Cardiac fibroblast (primary cell): ENCODE measurements around the gene ZNF181.

ENCODE experiments used
- DNase-seq, 2 donors: peaks; one replicate each; pipeline versions ENCODE4 v3.0.0 to v3.0.0-alpha.2; 2010; ENCODE audit warnings: low read depth in 2 of 2
- H3K4me3 ChIP-seq, 2 donors: replicated peaks in 1 of 2; 1 replicate in 1 of 2; 2 replicates in 1 of 2; pipeline ENCODE4 v1.5.1; 2011; ENCODE audit warnings: low read depth in 2 of 2, low read length in 2 of 2, mild to moderate bottlenecking in 2 of 2, moderate library complexity in 1 of 2
- TF ChIP-seq, protein P1 (sequence below): IDR thresholded peaks from one replicate; pipeline ENCODE4 v1.5.1; 2011; ENCODE audit warnings: low read depth, mild to moderate bottlenecking, low read length, inconsistent platforms

The ZNF181 gene

DNA sequence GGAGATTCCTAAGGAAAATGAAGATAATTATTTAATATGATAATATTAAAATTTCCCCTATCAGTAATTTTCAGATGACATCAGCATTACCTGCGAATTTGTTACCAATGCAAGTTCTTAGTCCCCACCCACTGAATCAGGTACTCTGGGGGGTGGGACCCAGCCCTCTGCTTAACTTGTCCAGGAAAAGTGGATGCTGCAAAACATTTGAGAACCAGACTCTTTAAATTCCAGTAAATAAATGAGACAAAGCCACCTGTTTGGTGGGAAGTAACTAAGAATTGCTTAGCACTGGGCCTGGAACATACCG is 39.5 kb downstream of the ZNF181 start:
- DNase-seq: no peak
- peak overlapping the region in 1 of 2 donors; percentile 84 for H3K4me3 ChIP-seq
- TF ChIP-seq, protein P1, sequence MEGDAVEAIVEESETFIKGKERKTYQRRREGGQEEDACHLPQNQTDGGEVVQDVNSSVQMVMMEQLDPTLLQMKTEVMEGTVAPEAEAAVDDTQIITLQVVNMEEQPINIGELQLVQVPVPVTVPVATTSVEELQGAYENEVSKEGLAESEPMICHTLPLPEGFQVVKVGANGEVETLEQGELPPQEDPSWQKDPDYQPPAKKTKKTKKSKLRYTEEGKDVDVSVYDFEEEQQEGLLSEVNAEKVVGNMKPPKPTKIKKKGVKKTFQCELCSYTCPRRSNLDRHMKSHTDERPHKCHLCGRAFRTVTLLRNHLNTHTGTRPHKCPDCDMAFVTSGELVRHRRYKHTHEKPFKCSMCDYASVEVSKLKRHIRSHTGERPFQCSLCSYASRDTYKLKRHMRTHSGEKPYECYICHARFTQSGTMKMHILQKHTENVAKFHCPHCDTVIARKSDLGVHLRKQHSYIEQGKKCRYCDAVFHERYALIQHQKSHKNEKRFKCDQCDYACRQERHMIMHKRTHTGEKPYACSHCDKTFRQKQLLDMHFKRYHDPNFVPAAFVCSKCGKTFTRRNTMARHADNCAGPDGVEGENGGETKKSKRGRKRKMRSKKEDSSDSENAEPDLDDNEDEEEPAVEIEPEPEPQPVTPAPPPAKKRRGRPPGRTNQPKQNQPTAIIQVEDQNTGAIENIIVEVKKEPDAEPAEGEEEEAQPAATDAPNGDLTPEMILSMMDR: no peak

DNA sequence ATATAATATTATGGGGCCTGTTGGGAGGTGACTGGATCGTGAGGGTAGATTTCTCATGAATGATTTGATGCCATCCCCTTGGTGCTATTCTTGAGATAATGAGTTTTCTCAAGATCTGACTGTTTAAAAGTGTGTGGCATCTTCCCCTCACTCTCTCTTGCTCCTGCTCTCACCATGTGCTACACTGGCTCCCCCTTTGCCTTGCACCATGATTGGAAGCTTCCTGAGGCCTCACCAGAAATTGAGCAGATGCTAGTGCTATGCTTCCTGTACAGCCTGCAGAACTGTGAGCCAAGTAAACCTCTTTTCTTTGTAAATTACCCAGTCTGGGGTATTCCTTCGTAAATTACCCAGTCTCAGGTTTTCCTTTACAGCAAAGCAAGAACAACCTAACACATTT is 40.8 kb downstream of the ZNF181 start:
- H3K4me3 ChIP-seq: no peak overlapping the region
- TF ChIP-seq, protein P1: no peak
- no peak for DNase-seq

GRCh38 chr19:34778342-34778741 is 44.3 kb downstream of the ZNF181 start:
- TF ChIP-seq, protein P1: no peak
- H3K4me3 ChIP-seq: no peak overlapping the region
- DNase-seq: no peak

DNA sequence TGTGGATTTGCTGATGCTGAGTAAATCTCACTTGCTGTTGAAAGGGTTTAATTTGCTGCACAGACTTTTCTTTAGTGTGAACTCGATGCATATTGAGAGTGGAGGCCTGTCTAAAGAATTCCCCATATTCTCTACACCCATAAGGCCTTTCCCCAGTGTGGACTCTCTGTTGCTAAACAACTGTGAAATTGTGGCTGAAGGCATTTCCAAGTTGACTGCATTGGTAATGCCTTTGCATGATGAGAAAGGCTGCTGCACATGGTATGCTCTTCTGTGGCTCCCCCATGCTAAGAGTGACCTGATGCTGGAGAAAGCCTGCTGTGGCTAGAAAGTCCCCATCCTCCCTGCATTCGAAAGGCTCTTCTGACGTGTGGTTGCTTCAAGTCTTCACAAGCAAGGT is 45.6 kb downstream of the ZNF181 start:
- TF ChIP-seq, protein P1: no peak
- H3K4me3 ChIP-seq: no peak overlapping the region
- no peak for DNase-seq

GRCh38 chr19:34786236-34786635 is 52.2 kb downstream of the ZNF181 start:
- H3K4me3 ChIP-seq: no peak overlapping the region
- TF ChIP-seq, protein P1: no peak
- DNase-seq: no peak

DNA sequence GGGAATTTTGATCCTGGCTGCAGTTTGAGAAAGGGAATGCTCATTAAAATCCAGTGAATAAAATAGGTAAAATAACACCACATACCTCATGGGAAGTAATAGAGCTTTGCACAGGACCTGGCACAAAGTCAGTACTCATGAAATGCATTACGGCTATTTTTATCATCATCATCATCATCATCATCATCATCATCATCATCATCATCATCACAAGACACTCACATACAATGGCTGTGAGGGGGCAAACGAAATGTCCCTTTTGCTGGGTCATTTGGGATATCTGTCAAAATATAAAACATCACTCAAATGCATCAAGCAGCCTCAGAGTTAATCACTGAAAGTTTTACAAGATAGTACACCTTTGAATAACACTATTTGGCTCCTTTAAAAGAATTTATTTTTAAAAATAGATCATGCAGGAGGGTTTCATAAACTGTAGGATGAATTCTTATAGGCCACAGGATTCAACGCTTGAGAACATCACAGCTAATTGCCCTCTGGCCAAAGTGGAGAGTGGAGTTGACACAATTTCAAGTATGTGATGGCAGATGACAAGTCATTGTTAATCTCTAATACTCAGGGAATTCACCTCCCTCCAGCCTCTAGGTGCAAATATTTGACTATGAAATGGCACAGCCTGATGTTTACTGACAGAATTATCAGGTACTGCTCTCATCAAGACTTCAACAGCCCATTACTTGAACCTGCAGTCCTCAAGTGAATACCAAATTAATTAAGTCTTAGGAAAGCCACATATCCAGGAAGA is 53.2 kb downstream of the ZNF181 start:
- TF ChIP-seq, protein P1: no peak

GRCh38 chr19:34788074-34788473 is 54.0 kb downstream of the ZNF181 start:
- H3K4me3 ChIP-seq: no peak overlapping the region
- TF ChIP-seq, protein P1: no peak
- no peak for DNase-seq

More for the DNA sequence above, 53.2 kb downstream of the ZNF181 start:
- no peak overlapping the region for H3K4me3 ChIP-seq
- DNase-seq: no peak
